GM13977 (cell line): ENCODE data around the gene CCND2.
"Not testable (repeated sequence)": the region's sequence is repeated elsewhere in the genome, so short reads cannot be mapped to it uniquely, and the experiment has no call there.

Source experiments
- DNase-seq: peaks from one replicate; pipeline ENCODE4 v3.0.0; 2012; ENCODE audit warnings: low spot score
- CTCF ChIP-seq: IDR thresholded peaks from 2 replicates; pipeline ENCODE4 v1.5.1; 2012; ENCODE audit warnings: mild to moderate bottlenecking, control low read depth; ENCODE audit not compliant: insufficient read depth; ENCODE audit errors: extremely low read depth, missing control alignments
- in situ Hi-C: fragments of 300-500 bp; cut with MboI; formaldehyde crosslinking; loops from one replicate; pipeline ENCODE4 v1.12.0; 2022; ENCODE audit warnings: low sequenced_read_pairs, low pct_unique_long_range_greater_than_20kb, mixed read lengths, inconsistent platforms; ENCODE audit not compliant: unreplicated experiment

Gene CCND2

GRCh38 chr12:4238577-4238976 lies 35.0 kb upstream of the CCND2 start:
- TF ChIP-seq CTCF: no peak
- DNase-seq: no peak
- in situ Hi-C loops: no loop called here

GRCh38 chr12:4239746-4240145 lies 33.8 kb upstream of the CCND2 start:
- in situ Hi-C loops: no loop called here
- no peak for DNase-seq
- no peak for TF ChIP-seq CTCF

DNA sequence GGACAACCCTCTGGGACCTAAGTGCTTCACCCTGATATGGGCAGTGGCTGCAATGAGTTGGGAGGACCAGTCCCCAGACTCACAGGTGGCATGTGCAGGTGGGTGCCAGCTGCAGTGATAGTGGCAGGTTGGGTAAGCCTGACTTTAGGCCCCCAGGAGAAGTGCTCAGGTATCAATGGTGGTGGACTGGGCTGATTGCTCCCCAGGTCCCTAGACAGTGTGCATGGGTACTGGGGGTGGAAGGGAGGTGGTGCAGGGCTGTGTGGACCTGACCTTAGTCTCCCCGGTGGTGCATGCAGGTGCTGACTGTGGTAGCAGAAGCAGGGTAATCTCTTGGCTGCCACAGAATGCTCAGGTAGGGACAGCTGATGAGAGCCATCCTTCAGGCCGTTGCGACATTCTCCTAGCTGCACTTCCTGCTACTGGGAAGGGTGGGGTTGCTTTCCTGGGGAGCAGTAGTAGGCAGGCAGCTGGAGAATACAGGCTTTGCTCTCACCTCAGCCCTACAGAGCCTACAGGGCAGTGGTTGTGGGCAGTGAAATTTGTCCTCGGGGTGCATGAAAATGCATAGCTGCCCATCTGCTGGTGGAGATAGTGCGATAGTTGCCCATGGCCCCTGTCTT lies 33.3 kb upstream of the CCND2 start:
- no peak for TF ChIP-seq CTCF
- in situ Hi-C loops: no loop called here
- DNase-seq: no peak

- no peak for DNase-seq
- in situ Hi-C loops: no loop called here
- TF ChIP-seq CTCF: no peak
These were observed 32.6 kb upstream of the CCND2 start for GRCh38 chr12:4240981-4241380.

GRCh38 chr12:4241592-4241991 lies 32.0 kb upstream of the CCND2 start:
- TF ChIP-seq CTCF: no peak
- DNase-seq: no peak
- in situ Hi-C loops: no loop called here

- no peak for DNase-seq
- no peak for TF ChIP-seq CTCF
- in situ Hi-C loops: no loop called here
These were observed 31.0 kb upstream of the CCND2 start for GRCh38 chr12:4242595-4242994.

GRCh38 chr12:4243091-4243490 lies 30.5 kb upstream of the CCND2 start:
- no peak for DNase-seq
- no peak for TF ChIP-seq CTCF
- in situ Hi-C loops: no loop called here

GRCh38 chr12:4243491-4244100 lies 30.0 kb upstream of the CCND2 start:
- DNase-seq, in situ Hi-C loops: not testable (repeated sequence)
